K562 (cell line): ENCODE results near the gene OR2F2. TPM values are rescaled to one million over a fixed set of nuclear protein-coding genes. Genes with fewer than 3 reads are reported as not detected.

Experiments used
- CHD1 ChIP-seq: fragments of 200-600 bp; sonication (generic); IDR thresholded peaks from one replicate; pipeline ENCODE4 v1.6.1; 2012; ENCODE audit warnings: mild to moderate bottlenecking, moderate library complexity, low read length, inconsistent platforms
- DMBX1 ChIP-seq: fragments of 250-450 bp; sonication (Bioruptor Pico); IDR thresholded peaks from 2 replicates; pipeline ENCODE4 v1.8.0; 2022; ENCODE audit warnings: inconsistent platforms, mild to moderate bottlenecking, moderate library complexity, borderline replicate concordance
- FIP1L1 ChIP-seq: fragments of 200-400 bp; formaldehyde crosslinking; IDR thresholded peaks from 2 replicates; pipeline ENCODE4 v1.6.1; 2018; ENCODE audit warnings: mild to moderate bottlenecking, low read depth, low read length; ENCODE audit not compliant: poor library complexity, severe bottlenecking
- FOSL1 ChIP-seq: fragments of 200-800 bp; sonication (Bioruptor generic); conservative IDR thresholded peaks from 2 replicates; pipeline ENCODE4 v1.6.1; 2016; ENCODE audit warnings: missing genetic modification characterization, missing compliant biosample characterization
- GABPB1 ChIP-seq: sonication (generic); formaldehyde crosslinking; IDR thresholded peaks from 2 replicates; pipeline ENCODE4 v1.8.0; 2022; ENCODE audit warnings: mild to moderate bottlenecking, missing genetic modification reagents
- GATAD2A ChIP-seq: fragments of 450-650 bp; IDR thresholded peaks from 2 replicates; pipeline ENCODE4 v1.6.1; 2017
- HDAC3 ChIP-seq: fragments of 450-650 bp; IDR thresholded peaks from 2 replicates; pipeline ENCODE4 v1.6.1; 2018; ENCODE audit warnings: borderline replicate concordance, mild to moderate bottlenecking, moderate library complexity; ENCODE audit not compliant: partially characterized antibody
- POU5F1 ChIP-seq: fragments of 150-350 bp; IDR thresholded peaks from 2 replicates; pipeline ENCODE4 v1.6.1; 2014; ENCODE audit warnings: borderline replicate concordance, low read length, low read depth, mild to moderate bottlenecking; ENCODE audit not compliant: partially characterized antibody
- RBM25 ChIP-seq: fragments of 200-400 bp; formaldehyde crosslinking; IDR thresholded peaks from 2 replicates; pipeline ENCODE4 v1.6.1; 2018; ENCODE audit warnings: low read length, low read depth, moderate library complexity; ENCODE audit not compliant: severe bottlenecking
- SMARCC2 ChIP-seq: fragments of 450-650 bp; IDR thresholded peaks from 2 replicates; pipeline ENCODE4 v1.6.1; 2017; ENCODE audit warnings: antibody characterized with exemption, moderate library complexity, mild to moderate bottlenecking, low read depth
- TRIM24 ChIP-seq, 2 experiments: fragments of 450-650 bp; IDR thresholded peaks; 2 replicates each; pipeline ENCODE4 v1.6.1; 2016
- TRIM25 ChIP-seq: fragments of 450-650 bp; IDR thresholded peaks from 2 replicates; pipeline ENCODE4 v1.7.0; 2016; ENCODE audit warnings: borderline replicate concordance
- ZBTB11 ChIP-seq, 3 experiments: fragments of 200-800 bp in 1 of 3; fragments of 250-450 bp in 1 of 3; fragments of 450-650 bp in 1 of 3; sonication (Bioruptor Pico) in 1 of 3; sonication (Bioruptor generic) in 1 of 3; formaldehyde crosslinking in 1 of 3; IDR thresholded peaks; 2 replicates each; pipeline versions ENCODE4 v1.6.1 to v1.8.0; 2016 to 2022; ENCODE audit warnings: mild to moderate bottlenecking in 2 of 3, missing genetic modification characterization in 2 of 3, missing compliant biosample characterization in 1 of 3, moderate library complexity in 1 of 3
- ZNF146 ChIP-seq: IDR thresholded peaks from one replicate; pipeline ENCODE4 v1.6.1; 2018; ENCODE audit warnings: missing compliant biosample characterization; ENCODE audit not compliant: unreplicated experiment
- ZNF165 ChIP-seq: fragments of 250-450 bp; sonication (Bioruptor Pico); IDR thresholded peaks from 2 replicates; pipeline ENCODE4 v1.4.0; 2020; ENCODE audit warnings: borderline replicate concordance
- ZNF668 ChIP-seq: fragments of 250-450 bp; sonication (Bioruptor Pico); IDR thresholded peaks from 2 replicates; pipeline ENCODE4 v1.8.0; 2022; ENCODE audit warnings: mild to moderate bottlenecking, inconsistent platforms
- ZNF766 ChIP-seq: fragments of 200-800 bp; sonication (Bioruptor generic); conservative IDR thresholded peaks from 2 replicates; pipeline ENCODE4 v1.6.1; 2016; ENCODE audit warnings: missing genetic modification characterization, missing compliant biosample characterization
- polyA plus RNA-seq, 8 experiments: library from polyadenylated mRNA; depleted of rRNA in 4 of 8; stranded (reverse) in 5 of 8; unstranded in 3 of 8; fragments of >200 nt; fragmentation: Nextera tagmentation in 2 of 8; fragmentation: Illumina TruSeq in 1 of 8; extraction: Ambion mirVana in 2 of 8; extraction: Trizol in 1 of 8; gene quantifications; 2 replicates each; pipeline versions ENCODE4 v1.2.1 to v1.2.3, GENCODE V29; 2011 to 2014; ENCODE audit warnings: inconsistent platforms in 1 of 8, missing spikeins in 1 of 8
- total RNA-seq, 7 experiments: library from RNA; depleted of rRNA in 6 of 7; stranded (reverse); fragments of >200 nt in 6 of 7; fragmentation: Illumina TruSeq in 2 of 7; extraction: Trizol in 2 of 7; gene quantifications; 2 replicates each; pipeline versions ENCODE4 v1.2.1 to v1.2.3, GENCODE V29; 2011 to 2021; ENCODE audit warnings: low replicate concordance in 1 of 7
- TF ChIP-seq, protein P1 (sequence below): sonication (generic); formaldehyde crosslinking; IDR thresholded peaks from 2 replicates; pipeline ENCODE4 v1.4.0; 2020; ENCODE audit warnings: mild to moderate bottlenecking, missing genetic modification reagents

Gene OR2F2
- total and polyA plus RNA-seq, 9 of the 15 experiments (the other 6 are each of a cell fraction or from before 2014, with no cell fraction given): not detected

DNA sequence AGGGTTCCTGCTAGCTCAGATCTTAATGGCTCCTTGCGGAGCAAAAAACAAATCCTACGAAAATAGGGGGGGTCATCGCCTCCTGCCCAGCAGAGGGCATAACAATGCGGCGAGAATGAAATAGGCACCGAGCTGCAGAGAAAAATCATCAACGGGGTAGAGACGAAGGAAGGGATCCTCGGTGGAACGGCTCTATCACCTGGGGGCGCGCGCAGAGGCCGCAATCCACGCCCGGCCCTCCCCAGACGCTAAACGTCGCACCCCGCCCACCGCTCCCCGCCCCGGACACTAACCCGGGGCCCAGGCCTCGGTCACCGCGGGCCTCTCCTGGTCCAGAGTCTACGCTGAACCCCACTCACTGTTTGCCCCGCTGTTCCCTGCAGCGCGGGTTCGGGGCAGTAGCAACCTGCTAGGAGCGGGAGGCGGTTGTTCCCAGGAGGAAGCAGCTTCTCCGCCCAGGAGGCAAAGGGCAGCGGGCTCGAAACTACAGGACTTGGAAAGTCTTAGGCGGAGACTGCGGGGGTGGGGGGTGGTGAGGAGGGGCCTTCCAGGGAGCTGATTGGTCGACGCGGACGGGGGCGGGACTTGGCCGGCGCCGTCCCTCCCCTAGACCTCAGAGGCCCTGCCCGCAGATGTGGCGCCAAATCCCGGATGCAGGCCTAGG lies 33.2 kb upstream of the OR2F2 start, which contains the start of gene TCAF1 (continued):
- no peak for TF ChIP-seq ZNF766 (CRISPR knock-in tag)
- TF ChIP-seq CHD1: peak; percentile 34
- no peak for TF ChIP-seq GATAD2A
- 0 out of 2 replicates have a peak, but pooled peaks have one; percentile 68 for TF ChIP-seq SMARCC2
- TF ChIP-seq GABPB1 (CRISPR knock-in tag): peak; percentile 86
- no peak for TF ChIP-seq RBM25
- TF ChIP-seq TRIM24 (IDR thresholded peaks at IDR 0.05): peak in 1 of 2 experiments; percentile 69; a peak in 2 of 4 replicates
- TF ChIP-seq ZBTB11 (CRISPR knock-in tag; IDR thresholded peaks at IDR 0.05): no peak
- TF ChIP-seq ZNF146 (CRISPR knock-in tag): no peak
- no peak for TF ChIP-seq FOSL1
- no peak for TF ChIP-seq DMBX1 (CRISPR knock-in tag)
- TF ChIP-seq, protein P1, sequence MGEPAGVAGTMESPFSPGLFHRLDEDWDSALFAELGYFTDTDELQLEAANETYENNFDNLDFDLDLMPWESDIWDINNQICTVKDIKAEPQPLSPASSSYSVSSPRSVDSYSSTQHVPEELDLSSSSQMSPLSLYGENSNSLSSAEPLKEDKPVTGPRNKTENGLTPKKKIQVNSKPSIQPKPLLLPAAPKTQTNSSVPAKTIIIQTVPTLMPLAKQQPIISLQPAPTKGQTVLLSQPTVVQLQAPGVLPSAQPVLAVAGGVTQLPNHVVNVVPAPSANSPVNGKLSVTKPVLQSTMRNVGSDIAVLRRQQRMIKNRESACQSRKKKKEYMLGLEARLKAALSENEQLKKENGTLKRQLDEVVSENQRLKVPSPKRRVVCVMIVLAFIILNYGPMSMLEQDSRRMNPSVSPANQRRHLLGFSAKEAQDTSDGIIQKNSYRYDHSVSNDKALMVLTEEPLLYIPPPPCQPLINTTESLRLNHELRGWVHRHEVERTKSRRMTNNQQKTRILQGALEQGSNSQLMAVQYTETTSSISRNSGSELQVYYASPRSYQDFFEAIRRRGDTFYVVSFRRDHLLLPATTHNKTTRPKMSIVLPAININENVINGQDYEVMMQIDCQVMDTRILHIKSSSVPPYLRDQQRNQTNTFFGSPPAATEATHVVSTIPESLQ (CRISPR knock-in tag): 0 out of 2 replicates have a peak, but pooled peaks have one; percentile 67
- TF ChIP-seq POU5F1: no peak
- TF ChIP-seq HDAC3: no peak
- no peak for TF ChIP-seq FIP1L1
- TF ChIP-seq TRIM25: no peak
- no peak for TF ChIP-seq ZNF668 (CRISPR knock-in tag)
- TF ChIP-seq ZNF165 (CRISPR knock-in tag): peak; percentile 81; the same call in 1 of the 2 replicates
